RKO (cell line): ENCODE measurements around the gene LYG2.
"Not testable (repeated sequence)": the region's sequence is repeated elsewhere in the genome, so short reads cannot be mapped to it uniquely, and the experiment has no call there.

Experiments used
- DNase-seq: peaks from one replicate; pipeline ENCODE4 v3.0.0-alpha.2; 2016; ENCODE audit warnings: low spot score

Gene LYG2

GRCh38 chr2:99200076-99200800, 55.2 kb downstream of the LYG2 start:
- DNase-seq: no peak

- no peak for DNase-seq
Measured at GRCh38 chr2:99198103-99198841, 57.2 kb downstream of the LYG2 start.

- DNase-seq: not testable (repeated sequence)
Measured at GRCh38 chr2:99192364-99192763, 63.1 kb downstream of the LYG2 start.
